WTC11 (cell line): ENCODE measurements around the gene ZBTB32. TPM values are rescaled to one million over a fixed set of nuclear protein-coding genes. Genes with fewer than 3 reads are reported as not detected.

Experiments used
- ARID4B ChIP-seq: sonication (generic); formaldehyde crosslinking; IDR thresholded peaks from 2 replicates; pipeline ENCODE4 v1.8.0; 2023; ENCODE audit warnings: missing genetic modification reagents, mild to moderate bottlenecking, borderline replicate concordance
- ATF1 ChIP-seq: sonication (generic); formaldehyde crosslinking; IDR thresholded peaks from 2 replicates; pipeline ENCODE4 v1.8.1; 2023; ENCODE audit warnings: mild to moderate bottlenecking, moderate library complexity, missing genetic modification reagents
- CREB1 ChIP-seq: sonication (generic); formaldehyde crosslinking; IDR thresholded peaks from 2 replicates; pipeline ENCODE4 v1.8.0; 2023; ENCODE audit warnings: mild to moderate bottlenecking, missing genetic modification reagents
- CTCF ChIP-seq: fragments of 200-600 bp; IDR thresholded peaks from 2 replicates; pipeline ENCODE4 v1.8.0; 2022; ENCODE audit warnings: antibody characterized with exemption
- E2F5 ChIP-seq: sonication (generic); formaldehyde crosslinking; IDR thresholded peaks from 2 replicates; pipeline ENCODE4 v1.8.1; 2022; ENCODE audit warnings: mild to moderate bottlenecking, moderate library complexity, missing genetic modification reagents
- FOXP4 ChIP-seq: sonication (generic); formaldehyde crosslinking; IDR thresholded peaks from 2 replicates; pipeline ENCODE4 v1.8.0; 2022; ENCODE audit warnings: mild to moderate bottlenecking, missing genetic modification reagents
- GRHL2 ChIP-seq: fragments of 250-450 bp; sonication (Bioruptor Pico); IDR thresholded peaks from 2 replicates; pipeline ENCODE4 v1.8.0; 2022; ENCODE audit warnings: mild to moderate bottlenecking, moderate library complexity; ENCODE audit not compliant: insufficient replicate concordance, severe bottlenecking
- JUN ChIP-seq: sonication (generic); formaldehyde crosslinking; IDR thresholded peaks from 2 replicates; pipeline ENCODE4 v1.8.0; 2023; ENCODE audit warnings: mild to moderate bottlenecking, missing genetic modification reagents
- MXD4 ChIP-seq: fragments of 250-450 bp; sonication (Bioruptor Pico); IDR thresholded peaks from 2 replicates; pipeline ENCODE4 v1.8.0; 2021; ENCODE audit warnings: mild to moderate bottlenecking, moderate library complexity, borderline replicate concordance
- NFE2L1 ChIP-seq: sonication (generic); formaldehyde crosslinking; IDR thresholded peaks from 2 replicates; pipeline ENCODE4 v1.8.1; 2023; ENCODE audit warnings: missing genetic modification reagents
- NR1H2 ChIP-seq: sonication (generic); formaldehyde crosslinking; IDR thresholded peaks from 2 replicates; pipeline ENCODE4 v1.9.0; 2021; ENCODE audit warnings: mild to moderate bottlenecking, moderate library complexity, missing genetic modification reagents
- OVOL2 ChIP-seq: fragments of 250-450 bp; sonication (Bioruptor Pico); IDR thresholded peaks from 2 replicates; pipeline ENCODE4 v1.9.0; 2021; ENCODE audit warnings: mild to moderate bottlenecking, borderline replicate concordance
- RORB ChIP-seq: fragments of 250-450 bp; sonication (Bioruptor Pico); IDR thresholded peaks from 2 replicates; pipeline ENCODE4 v1.9.0; 2021; ENCODE audit warnings: mild to moderate bottlenecking
- ZNF219 ChIP-seq: sonication (generic); formaldehyde crosslinking; IDR thresholded peaks from 2 replicates; pipeline ENCODE4 v1.8.0; 2023; ENCODE audit warnings: missing genetic modification reagents, mild to moderate bottlenecking, borderline replicate concordance
- ZNF263 ChIP-seq: sonication (generic); formaldehyde crosslinking; IDR thresholded peaks from 2 replicates; pipeline ENCODE4 v1.8.1; 2022; ENCODE audit warnings: low read depth, mild to moderate bottlenecking, moderate library complexity, missing genetic modification reagents
- ZNF425 ChIP-seq: fragments of 250-450 bp; sonication (Bioruptor Pico); conservative IDR thresholded peaks from 2 replicates; pipeline ENCODE4 v1.9.0; 2021; ENCODE audit warnings: mild to moderate bottlenecking
- ZNF671 ChIP-seq: fragments of 250-450 bp; sonication (Bioruptor Pico); IDR thresholded peaks from 2 replicates; pipeline ENCODE4 v1.8.0; 2021; ENCODE audit warnings: mild to moderate bottlenecking
- total RNA-seq: library from RNA; stranded (reverse); gene quantifications from 3 replicates; pipeline ENCODE4 v1.2.3, GENCODE V29; 2021
- TF ChIP-seq, protein P1 (sequence below): fragments of 250-450 bp; sonication (Bioruptor Pico); IDR thresholded peaks from 2 replicates; pipeline ENCODE4 v1.9.0; 2021; ENCODE audit warnings: mild to moderate bottlenecking, borderline replicate concordance
- TF ChIP-seq, protein P2 (sequence below): sonication (generic); formaldehyde crosslinking; conservative IDR thresholded peaks from 2 replicates; pipeline ENCODE4 v1.8.1; 2022; ENCODE audit warnings: mild to moderate bottlenecking, missing genetic modification reagents
- TF ChIP-seq, protein P3 (sequence below): fragments of 250-450 bp; sonication (Bioruptor Pico); IDR thresholded peaks from 2 replicates; pipeline ENCODE4 v1.9.0; 2021; ENCODE audit warnings: mild to moderate bottlenecking

ZBTB32 gene
- total RNA-seq, 1 experiment from 2014 or later = 0.11 TPM

GRCh38 chr19:35704218-35704617 lies at the start of gene ZBTB32 (continued):
- peak; percentile 88; the same call in 1 of the 2 replicates for TF ChIP-seq ATF1 (CRISPR knock-in tag)
- TF ChIP-seq NFE2L1 = peak; percentile 98; the same call in 1 of the 2 replicates
- peak; percentile 97 for TF ChIP-seq FOXP4 (CRISPR knock-in tag)
- TF ChIP-seq ARID4B (CRISPR knock-in tag) = peak; percentile 99
- TF ChIP-seq ZNF671 (CRISPR knock-in tag) = no peak
- peak; percentile 36; the same call in 1 of the 2 replicates for TF ChIP-seq ZNF263 (CRISPR knock-in tag)
- no peak for TF ChIP-seq MXD4 (CRISPR knock-in tag)
- TF ChIP-seq JUN (CRISPR knock-in tag) = peak; percentile 97
- TF ChIP-seq RORB (CRISPR knock-in tag) = no peak
- TF ChIP-seq, protein P1, sequence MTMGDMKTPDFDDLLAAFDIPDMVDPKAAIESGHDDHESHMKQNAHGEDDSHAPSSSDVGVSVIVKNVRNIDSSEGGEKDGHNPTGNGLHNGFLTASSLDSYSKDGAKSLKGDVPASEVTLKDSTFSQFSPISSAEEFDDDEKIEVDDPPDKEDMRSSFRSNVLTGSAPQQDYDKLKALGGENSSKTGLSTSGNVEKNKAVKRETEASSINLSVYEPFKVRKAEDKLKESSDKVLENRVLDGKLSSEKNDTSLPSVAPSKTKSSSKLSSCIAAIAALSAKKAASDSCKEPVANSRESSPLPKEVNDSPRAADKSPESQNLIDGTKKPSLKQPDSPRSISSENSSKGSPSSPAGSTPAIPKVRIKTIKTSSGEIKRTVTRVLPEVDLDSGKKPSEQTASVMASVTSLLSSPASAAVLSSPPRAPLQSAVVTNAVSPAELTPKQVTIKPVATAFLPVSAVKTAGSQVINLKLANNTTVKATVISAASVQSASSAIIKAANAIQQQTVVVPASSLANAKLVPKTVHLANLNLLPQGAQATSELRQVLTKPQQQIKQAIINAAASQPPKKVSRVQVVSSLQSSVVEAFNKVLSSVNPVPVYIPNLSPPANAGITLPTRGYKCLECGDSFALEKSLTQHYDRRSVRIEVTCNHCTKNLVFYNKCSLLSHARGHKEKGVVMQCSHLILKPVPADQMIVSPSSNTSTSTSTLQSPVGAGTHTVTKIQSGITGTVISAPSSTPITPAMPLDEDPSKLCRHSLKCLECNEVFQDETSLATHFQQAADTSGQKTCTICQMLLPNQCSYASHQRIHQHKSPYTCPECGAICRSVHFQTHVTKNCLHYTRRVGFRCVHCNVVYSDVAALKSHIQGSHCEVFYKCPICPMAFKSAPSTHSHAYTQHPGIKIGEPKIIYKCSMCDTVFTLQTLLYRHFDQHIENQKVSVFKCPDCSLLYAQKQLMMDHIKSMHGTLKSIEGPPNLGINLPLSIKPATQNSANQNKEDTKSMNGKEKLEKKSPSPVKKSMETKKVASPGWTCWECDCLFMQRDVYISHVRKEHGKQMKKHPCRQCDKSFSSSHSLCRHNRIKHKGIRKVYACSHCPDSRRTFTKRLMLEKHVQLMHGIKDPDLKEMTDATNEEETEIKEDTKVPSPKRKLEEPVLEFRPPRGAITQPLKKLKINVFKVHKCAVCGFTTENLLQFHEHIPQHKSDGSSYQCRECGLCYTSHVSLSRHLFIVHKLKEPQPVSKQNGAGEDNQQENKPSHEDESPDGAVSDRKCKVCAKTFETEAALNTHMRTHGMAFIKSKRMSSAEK (CRISPR knock-in tag) = no peak
- peak; percentile 86; the same call in 1 of the 2 replicates for TF ChIP-seq NR1H2 (CRISPR knock-in tag)
- TF ChIP-seq OVOL2 (CRISPR knock-in tag) = no peak
- TF ChIP-seq GRHL2 (CRISPR knock-in tag) = no peak
- TF ChIP-seq ZNF219 (CRISPR knock-in tag) = peak; percentile 93; the same call in 1 of the 2 replicates
- TF ChIP-seq, protein P2, sequence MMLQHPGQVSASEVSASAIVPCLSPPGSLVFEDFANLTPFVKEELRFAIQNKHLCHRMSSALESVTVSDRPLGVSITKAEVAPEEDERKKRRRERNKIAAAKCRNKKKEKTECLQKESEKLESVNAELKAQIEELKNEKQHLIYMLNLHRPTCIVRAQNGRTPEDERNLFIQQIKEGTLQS = peak; percentile 83
- peak; percentile 93 for TF ChIP-seq E2F5 (CRISPR knock-in tag)
- TF ChIP-seq, protein P3, sequence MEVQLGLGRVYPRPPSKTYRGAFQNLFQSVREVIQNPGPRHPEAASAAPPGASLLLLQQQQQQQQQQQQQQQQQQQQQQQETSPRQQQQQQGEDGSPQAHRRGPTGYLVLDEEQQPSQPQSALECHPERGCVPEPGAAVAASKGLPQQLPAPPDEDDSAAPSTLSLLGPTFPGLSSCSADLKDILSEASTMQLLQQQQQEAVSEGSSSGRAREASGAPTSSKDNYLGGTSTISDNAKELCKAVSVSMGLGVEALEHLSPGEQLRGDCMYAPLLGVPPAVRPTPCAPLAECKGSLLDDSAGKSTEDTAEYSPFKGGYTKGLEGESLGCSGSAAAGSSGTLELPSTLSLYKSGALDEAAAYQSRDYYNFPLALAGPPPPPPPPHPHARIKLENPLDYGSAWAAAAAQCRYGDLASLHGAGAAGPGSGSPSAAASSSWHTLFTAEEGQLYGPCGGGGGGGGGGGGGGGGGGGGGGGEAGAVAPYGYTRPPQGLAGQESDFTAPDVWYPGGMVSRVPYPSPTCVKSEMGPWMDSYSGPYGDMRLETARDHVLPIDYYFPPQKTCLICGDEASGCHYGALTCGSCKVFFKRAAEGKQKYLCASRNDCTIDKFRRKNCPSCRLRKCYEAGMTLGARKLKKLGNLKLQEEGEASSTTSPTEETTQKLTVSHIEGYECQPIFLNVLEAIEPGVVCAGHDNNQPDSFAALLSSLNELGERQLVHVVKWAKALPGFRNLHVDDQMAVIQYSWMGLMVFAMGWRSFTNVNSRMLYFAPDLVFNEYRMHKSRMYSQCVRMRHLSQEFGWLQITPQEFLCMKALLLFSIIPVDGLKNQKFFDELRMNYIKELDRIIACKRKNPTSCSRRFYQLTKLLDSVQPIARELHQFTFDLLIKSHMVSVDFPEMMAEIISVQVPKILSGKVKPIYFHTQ = no peak
- TF ChIP-seq CTCF = no peak
- no peak for TF ChIP-seq ZNF425 (CRISPR knock-in tag)
- 0 out of 2 replicates have a peak, but pooled peaks have one; percentile 84 for TF ChIP-seq CREB1 (CRISPR knock-in tag)
